ENCODE data around the gene FAM72C. TPM values are rescaled to one million over a fixed set of nuclear protein-coding genes. Genes with fewer than 3 reads are reported as not detected.
A peak's percentile ranks its signal among the peaks of the same experiment; 100 is the strongest.
"Not testable (repeated sequence)": the region's sequence is repeated elsewhere in the genome, so short reads cannot be mapped to it uniquely, and the experiment has no call there.

FAM72C gene
- total RNA-seq, 2 experiments from 2014 or later: 15.3 to 25.5 TPM

GRCh38 chr1:144001077-144001476 lies 29.3 kb upstream of the FAM72C start:
- H3K9me3 Mint-ChIP-seq (ENCODE audit: low read depth); ATAC-seq; intact Hi-C loops (cut with DNase I, micrococcal nuclease); DNase-seq; H3K4me1 Mint-ChIP-seq; H3K4me3 Mint-ChIP-seq; H3K36me3 Mint-ChIP-seq (ENCODE audit: low read depth); POLR2A ChIA-PET; H3K27me3 Mint-ChIP-seq; CTCF ChIA-PET; H3K27ac Mint-ChIP-seq: not testable (repeated sequence)

- ATAC-seq: not testable (repeated sequence)
Measured at GRCh38 chr1:143996020-143996419, 24.2 kb upstream of the FAM72C start.

GRCh38 chr1:143993301-143993907 lies 21.6 kb upstream of the FAM72C start:
- POLR2A ChIA-PET; H3K27me3 Mint-ChIP-seq; intact Hi-C loops (cut with DNase I, micrococcal nuclease); H3K4me1 Mint-ChIP-seq; H3K36me3 Mint-ChIP-seq (ENCODE audit: low read depth); H3K4me3 Mint-ChIP-seq; H3K27ac Mint-ChIP-seq; H3K9me3 Mint-ChIP-seq (ENCODE audit: low read depth); CTCF ChIA-PET; DNase-seq: not testable (repeated sequence)
- ATAC-seq: peak; percentile 51

More at GRCh38 chr1:143996020-143996419, 24.2 kb upstream of the FAM72C start:
- H3K36me3 Mint-ChIP-seq (ENCODE audit: low read depth); H3K27me3 Mint-ChIP-seq; DNase-seq; H3K27ac Mint-ChIP-seq; H3K4me1 Mint-ChIP-seq; intact Hi-C loops (cut with DNase I, micrococcal nuclease); H3K4me3 Mint-ChIP-seq; CTCF ChIA-PET; POLR2A ChIA-PET; H3K9me3 Mint-ChIP-seq (ENCODE audit: low read depth): not testable (repeated sequence)

- H3K27ac Mint-ChIP-seq; DNase-seq; intact Hi-C loops (cut with DNase I, micrococcal nuclease); H3K36me3 Mint-ChIP-seq (ENCODE audit: low read depth); H3K27me3 Mint-ChIP-seq; H3K4me1 Mint-ChIP-seq; H3K9me3 Mint-ChIP-seq (ENCODE audit: low read depth); ATAC-seq; POLR2A ChIA-PET; H3K4me3 Mint-ChIP-seq; CTCF ChIA-PET: not testable (repeated sequence)
Measured at GRCh38 chr1:143990699-143991098, 18.9 kb upstream of the FAM72C start.

GRCh38 chr1:143989719-143990118 lies 17.9 kb upstream of the FAM72C start:
- ATAC-seq; POLR2A ChIA-PET; H3K4me3 Mint-ChIP-seq; H3K36me3 Mint-ChIP-seq (ENCODE audit: low read depth); DNase-seq; H3K4me1 Mint-ChIP-seq; CTCF ChIA-PET; intact Hi-C loops (cut with DNase I, micrococcal nuclease); H3K9me3 Mint-ChIP-seq (ENCODE audit: low read depth); H3K27me3 Mint-ChIP-seq; H3K27ac Mint-ChIP-seq: not testable (repeated sequence)

GRCh38 chr1:143989427-143989712 lies 17.6 kb upstream of the FAM72C start:
- H3K9me3 Mint-ChIP-seq (ENCODE audit: low read depth); H3K36me3 Mint-ChIP-seq (ENCODE audit: low read depth); H3K27ac Mint-ChIP-seq; CTCF ChIA-PET; H3K4me3 Mint-ChIP-seq; H3K4me1 Mint-ChIP-seq; H3K27me3 Mint-ChIP-seq; ATAC-seq; DNase-seq; intact Hi-C loops (cut with DNase I, micrococcal nuclease); POLR2A ChIA-PET: not testable (repeated sequence)

GRCh38 chr1:143988602-143989426 lies 17.0 kb upstream of the FAM72C start:
- H3K9me3 Mint-ChIP-seq (ENCODE audit: low read depth); H3K4me1 Mint-ChIP-seq; H3K4me3 Mint-ChIP-seq; intact Hi-C loops (cut with DNase I, micrococcal nuclease); H3K27ac Mint-ChIP-seq; CTCF ChIA-PET; H3K36me3 Mint-ChIP-seq (ENCODE audit: low read depth); H3K27me3 Mint-ChIP-seq; POLR2A ChIA-PET; ATAC-seq; DNase-seq: not testable (repeated sequence)

- DNase-seq; CTCF ChIA-PET; H3K36me3 Mint-ChIP-seq (ENCODE audit: low read depth); intact Hi-C loops (cut with DNase I, micrococcal nuclease); ATAC-seq; H3K27ac Mint-ChIP-seq; POLR2A ChIA-PET; H3K4me3 Mint-ChIP-seq; H3K4me1 Mint-ChIP-seq; H3K9me3 Mint-ChIP-seq (ENCODE audit: low read depth); H3K27me3 Mint-ChIP-seq: not testable (repeated sequence)
Measured at GRCh38 chr1:143987868-143988267, 16.1 kb upstream of the FAM72C start.

- H3K27ac Mint-ChIP-seq; H3K4me1 Mint-ChIP-seq; H3K36me3 Mint-ChIP-seq (ENCODE audit: low read depth); intact Hi-C loops (cut with DNase I, micrococcal nuclease); ATAC-seq; H3K9me3 Mint-ChIP-seq (ENCODE audit: low read depth); DNase-seq; H3K4me3 Mint-ChIP-seq; CTCF ChIA-PET; H3K27me3 Mint-ChIP-seq; POLR2A ChIA-PET: not testable (repeated sequence)
Measured at GRCh38 chr1:143984721-143985473, 13.1 kb upstream of the FAM72C start.

- POLR2A ChIA-PET: interaction anchor here (0.6 kb wide), 1 partner anchor 438 kb away, joined by 3 read pairs; no protein-coding TSS in a partner anchor
- H3K27ac Mint-ChIP-seq; DNase-seq; H3K27me3 Mint-ChIP-seq; H3K36me3 Mint-ChIP-seq (ENCODE audit: low read depth); H3K4me1 Mint-ChIP-seq; intact Hi-C loops (cut with DNase I, micrococcal nuclease); ATAC-seq; CTCF ChIA-PET; H3K4me3 Mint-ChIP-seq; H3K9me3 Mint-ChIP-seq (ENCODE audit: low read depth): not testable (repeated sequence)
Measured at GRCh38 chr1:143974416-143974815, 2.6 kb upstream of the FAM72C start.

- H3K36me3 Mint-ChIP-seq (ENCODE audit: low read depth); CTCF ChIA-PET; ATAC-seq; H3K4me1 Mint-ChIP-seq; H3K27me3 Mint-ChIP-seq; H3K9me3 Mint-ChIP-seq (ENCODE audit: low read depth); intact Hi-C loops (cut with DNase I, micrococcal nuclease): not testable (repeated sequence)
- peak overlapping the region; percentile 77 for H3K4me3 Mint-ChIP-seq
- H3K27ac Mint-ChIP-seq: peak overlapping the region; percentile 84
- peak; percentile 5 for DNase-seq
- POLR2A ChIA-PET: interaction anchor here (0.6 kb wide), 1 partner anchor 439 kb away, joined by 3 read pairs; no protein-coding TSS in a partner anchor
Measured at GRCh38 chr1:143973876-143974414, 2.2 kb upstream of the FAM72C start.
